K562 (cell line): ENCODE data around the gene MDFIC. TPM values are rescaled to one million over a fixed set of nuclear protein-coding genes. Genes with fewer than 3 reads are reported as not detected.

Experiments used
- ATAC-seq: fragments of 200-7000 bp; cut with Tn5 transposase; 3 replicates; pipeline ENCODE4 v1.9.1; 2020; ENCODE audit warnings: moderate library complexity
- BruUV-seq: library from RNA; stranded (reverse); fragments of 400-500 nt; replicated peaks from 2 replicates; lab custom pipeline; 2021; lab: Mats Ljungman, UMichigan
- CTCF ChIA-PET: fragments of 300-600 bp; formaldehyde crosslinking; extraction: SDS; loops from one replicate; lab custom pipeline; 2021; ENCODE audit warnings: low intra/inter-chr PET ratio; lab: Yijun Ruan, JAX
- POLR2A ChIA-PET: fragments of 300-600, 350-650 bp; sonication (Branson Sonifier 250); formaldehyde crosslinking; extraction: SDS; loops from one replicate; lab custom pipeline; 2021; ENCODE audit warnings: antibody characterized with exemption, inconsistent platforms; lab: Yijun Ruan, JAX
- DNase-seq, 4 experiments: peaks; one replicate each; pipeline versions ENCODE4 v3.0.0 to v3.0.0-alpha.2; 2011 to 2018; ENCODE audit warnings: low spot score in 3 of 4, mixed read lengths in 3 of 4; ENCODE audit errors: extremely low read depth in 1 of 4
- FAIRE-seq: peaks from 2 replicates; lab custom pipeline; 2011; peaks lifted over from hg19 to GRCh38; lab: Jason Lieb, UNC
- H2AFZ ChIP-seq: 2 replicates; pipeline ENCODE4 v1.6.0; 2011; ENCODE audit warnings: low read depth, low read length, control low read depth, inconsistent platforms
- H3K27ac ChIP-seq: fragments of 200-600 bp; 3 replicates; pipeline ENCODE4 v1.8.0; 2011; ENCODE audit warnings: low read depth, mild to moderate bottlenecking, control low read depth, inconsistent platforms, low read length, moderate library complexity, mixed read lengths; ENCODE audit errors: extremely low read depth
- H3K27me3 ChIP-seq, 2 experiments: fragments of 300-600 bp in 1 of 2; 2 replicates in 1 of 2; 3 replicates in 1 of 2; pipeline versions ENCODE4 v1.6.0 to v1.8.0; 2011; ENCODE audit warnings: inconsistent platforms in 2 of 2, low read length in 2 of 2, mild to moderate bottlenecking in 1 of 2, mixed read lengths in 1 of 2, moderate library complexity in 1 of 2; ENCODE audit not compliant: control insufficient read depth in 2 of 2, insufficient read depth in 2 of 2
- H3K36me3 ChIP-seq: fragments of 300-600 bp; 3 replicates; pipeline ENCODE4 v1.8.0; 2011; ENCODE audit warnings: mild to moderate bottlenecking, low read length, inconsistent platforms; ENCODE audit not compliant: control insufficient read depth, insufficient read depth
- H3K4me1 ChIP-seq, 2 experiments: fragments of 200-600 bp in 1 of 2; replicated peaks in 1 of 2; 2 replicates in 1 of 2; 3 replicates in 1 of 2; pipeline versions ENCODE4 v1.5.1 to v1.8.0; 2011; ENCODE audit warnings: inconsistent platforms in 2 of 2, low read length in 2 of 2, mild to moderate bottlenecking in 1 of 2, mixed read lengths in 1 of 2, moderate library complexity in 1 of 2; ENCODE audit not compliant: control insufficient read depth in 2 of 2, insufficient read depth in 2 of 2
- H3K4me2 ChIP-seq: 2 replicates; pipeline ENCODE4 v1.6.1; 2011; ENCODE audit warnings: low read length, control low read depth, inconsistent platforms, mixed read lengths; ENCODE audit not compliant: insufficient read depth
- H3K4me3 ChIP-seq: fragments of 200-600 bp; sonication (generic), shearing (Covaris generic); 2 replicates; pipeline ENCODE4 v1.5.1; 2016; ENCODE audit warnings: control low read depth, inconsistent platforms
- H3K79me2 ChIP-seq: fragments of 200-600 bp; 3 replicates; pipeline ENCODE4 v1.8.0; 2011; ENCODE audit warnings: low read length, inconsistent platforms; ENCODE audit not compliant: control insufficient read depth, insufficient read depth
- H3K9ac ChIP-seq, 2 experiments: 2 replicates each; pipeline versions ENCODE4 v1.6.0 to v1.6.1; 2011; ENCODE audit warnings: low read depth in 2 of 2, low read length in 2 of 2, control low read depth in 1 of 2, inconsistent platforms in 1 of 2, mild to moderate bottlenecking in 1 of 2, mixed read lengths in 1 of 2; ENCODE audit not compliant: insufficient read depth in 1 of 2
- H3K9me1 ChIP-seq: one replicate; pipeline ENCODE4 v1.6.0; 2011; ENCODE audit warnings: inconsistent platforms, mild to moderate bottlenecking, low read length, moderate library complexity; ENCODE audit not compliant: control insufficient read depth, insufficient read depth
- H3K9me3 ChIP-seq: replicated peaks from 2 replicates; pipeline ENCODE4 v1.5.1; 2011; ENCODE audit warnings: low read depth, low read length, inconsistent platforms; ENCODE audit not compliant: control insufficient read depth, insufficient read depth
- H4K20me1 ChIP-seq: replicated peaks from 2 replicates; pipeline ENCODE4 v1.6.1; 2011; ENCODE audit warnings: low read length, inconsistent platforms, mixed read lengths; ENCODE audit not compliant: control insufficient read depth, insufficient read depth
- CBFA2T2 ChIP-seq: fragments of 450-650 bp; conservative IDR thresholded peaks from 2 replicates; pipeline ENCODE4 v1.6.1; 2017; ENCODE audit warnings: mild to moderate bottlenecking
- CCAR2 ChIP-seq: fragments of 200-400 bp; formaldehyde crosslinking; IDR thresholded peaks from 2 replicates; pipeline ENCODE4 v1.6.1; 2017; ENCODE audit warnings: mild to moderate bottlenecking, low read depth, low read length
- DNMT1 ChIP-seq: fragments of 450-650 bp; IDR thresholded peaks from 2 replicates; pipeline ENCODE4 v1.6.1; 2016; ENCODE audit warnings: antibody characterized with exemption, mild to moderate bottlenecking
- E2F3 ChIP-seq: fragments of 250-450 bp; sonication (Bioruptor Pico); IDR thresholded peaks from 2 replicates; pipeline ENCODE4 v1.4.0; 2020; ENCODE audit warnings: mild to moderate bottlenecking
- HEY1 ChIP-seq: fragments of 250-450 bp; sonication (Bioruptor Pico); IDR thresholded peaks from 2 replicates; pipeline ENCODE4 v1.5.0; 2020; ENCODE audit warnings: mild to moderate bottlenecking, moderate library complexity, borderline replicate concordance
- MAFK ChIP-seq: IDR thresholded peaks from 2 replicates; pipeline ENCODE4 v1.6.1; 2011; ENCODE audit warnings: low read length, improper control_type of control experiment
- STAT5A ChIP-seq: IDR thresholded peaks from 2 replicates; pipeline ENCODE4 v1.6.1; 2012; ENCODE audit warnings: low read length, inconsistent platforms, borderline replicate concordance
- TAL1 ChIP-seq: fragments of 450-650 bp; IDR thresholded peaks from 2 replicates; pipeline ENCODE4 v1.6.1; 2016; ENCODE audit warnings: mild to moderate bottlenecking
- TARDBP ChIP-seq: fragments of 450-650 bp; IDR thresholded peaks from 2 replicates; pipeline ENCODE4 v1.6.1; 2016
- ZKSCAN8 ChIP-seq: fragments of 200-800 bp; sonication (Bioruptor generic); IDR thresholded peaks from 2 replicates; pipeline ENCODE4 v1.6.1; 2016; ENCODE audit warnings: missing genetic modification characterization, missing compliant biosample characterization
- ZNF174 ChIP-seq: fragments of 250-450 bp; sonication (Bioruptor Pico); IDR thresholded peaks from 2 replicates; pipeline ENCODE4 v1.4.0; 2020; ENCODE audit warnings: mild to moderate bottlenecking
- ZNF778 ChIP-seq: fragments of 450-650 bp; formaldehyde crosslinking; IDR thresholded peaks from 2 replicates; pipeline ENCODE4 v1.4.0; 2020; ENCODE audit warnings: mild to moderate bottlenecking, moderate library complexity
- WGBS: fragments of 100-300 bp; shearing (Covaris generic); methylation state at CpG from one replicate; pipeline ENCODE4 v1.1.6; 2016; ENCODE audit warnings: low coverage, mixed read lengths; ENCODE audit not compliant: insufficient coverage; ENCODE audit errors: missing lambda C conversion rate; 5-methylcytosine and 5-hydroxymethylcytosine counted together
- in situ Hi-C: fragments of 300-500 bp; cut with MboI; formaldehyde crosslinking; loops from 4 replicates; pipeline ENCODE4 v1.15.0; 2018; ENCODE audit warnings: inconsistent platforms, mixed read lengths
- intact Hi-C: fragments of 100-400 bp; cut with micrococcal nuclease; formaldehyde crosslinking; loops from 2 replicates; pipeline ENCODE4 v1.14.2; 2022
- polyA plus RNA-seq, 8 experiments: library from polyadenylated mRNA; depleted of rRNA in 4 of 8; stranded (reverse) in 5 of 8; unstranded in 3 of 8; fragments of >200 nt; fragmentation: Nextera tagmentation in 2 of 8; fragmentation: Illumina TruSeq in 1 of 8; extraction: Ambion mirVana in 2 of 8; extraction: Trizol in 1 of 8; gene quantifications; 2 replicates each; pipeline versions ENCODE4 v1.2.1 to v1.2.3, GENCODE V29; 2011 to 2014; ENCODE audit warnings: inconsistent platforms in 1 of 8, missing spikeins in 1 of 8
- total RNA-seq, 7 experiments: library from RNA; depleted of rRNA in 6 of 7; stranded (reverse); fragments of >200 nt in 6 of 7; fragmentation: Illumina TruSeq in 2 of 7; extraction: Trizol in 2 of 7; gene quantifications; 2 replicates each; pipeline versions ENCODE4 v1.2.1 to v1.2.3, GENCODE V29; 2011 to 2021; ENCODE audit warnings: low replicate concordance in 1 of 7
- TF ChIP-seq, protein P1 (sequence below): fragments of 450-650 bp; formaldehyde crosslinking; IDR thresholded peaks from 2 replicates; pipeline ENCODE4 v1.4.0; 2020; ENCODE audit warnings: mild to moderate bottlenecking, moderate library complexity
- TF ChIP-seq, protein P2 (sequence below): fragments of 450-650 bp; IDR thresholded peaks from 2 replicates; pipeline ENCODE4 v1.7.1; 2018; ENCODE audit warnings: mild to moderate bottlenecking, low read depth; ENCODE audit not compliant: partially characterized antibody
- TF ChIP-seq, protein P3 (sequence below): sonication (generic); formaldehyde crosslinking; IDR thresholded peaks from 2 replicates; pipeline ENCODE4 v1.8.1; 2023; ENCODE audit warnings: mild to moderate bottlenecking, missing genetic modification reagents, moderate library complexity
- TF ChIP-seq, protein P4 (sequence below): fragments of 250-450 bp; sonication (Bioruptor Pico); IDR thresholded peaks from 2 replicates; pipeline ENCODE4 v1.9.0; 2021; ENCODE audit warnings: mild to moderate bottlenecking

The MDFIC gene
- total and polyA plus RNA-seq, 9 of the 15 experiments (the other 6 are each of a cell fraction or from before 2014, with no cell fraction given), result 0.13 to 0.24 TPM; not detected in 7

DNA sequence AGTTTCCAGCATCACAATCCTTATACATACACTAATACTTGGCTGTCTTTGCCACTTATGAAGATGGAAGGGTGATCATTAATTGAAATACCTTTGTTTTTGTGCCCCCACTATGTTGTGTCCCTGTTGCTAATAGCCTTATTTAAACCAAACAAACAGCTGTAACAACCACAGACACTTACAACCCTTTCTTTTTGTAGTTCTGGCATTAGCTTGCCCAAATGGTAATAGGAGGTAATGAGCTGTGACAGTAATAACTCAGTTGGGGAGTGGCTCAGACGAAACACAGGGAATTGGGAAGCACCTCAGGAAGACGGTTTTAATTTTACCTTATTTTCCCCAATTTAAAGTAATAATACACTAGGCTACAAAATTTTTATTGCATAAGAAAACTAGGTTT, 83.4 kb downstream of the MDFIC start:
- in situ Hi-C loops (no loop called here), intact Hi-C loops (no loop called here)
- no peaks in the 10 kb centered on the region for H3K27me3 ChIP-seq
- CTCF ChIA-PET, result no interaction called here
- no peak overlapping the region for H3K9ac ChIP-seq
- no peak overlapping the region for H3K4me2 ChIP-seq
- no peaks in the 10 kb centered on the region for H3K36me3 ChIP-seq
- no peaks in the 10 kb centered on the region for H3K79me2 ChIP-seq
- FAIRE-seq, result no peak
- WGBS, result 2% methylated on average over 2 of the region's 2 CpGs
- DNase-seq, result no peak
- H3K4me1 ChIP-seq, result no peaks in the 10 kb centered on the region
- no peak overlapping the region for H3K27ac ChIP-seq
- no peak for ATAC-seq
- H3K9me3 ChIP-seq, result no peaks in the 10 kb centered on the region
- no peaks in the 10 kb centered on the region for H3K9me1 ChIP-seq
- no peaks in the 10 kb centered on the region for H4K20me1 ChIP-seq
- POLR2A ChIA-PET, result no interaction called here
- TF ChIP-seq TARDBP (no peak), DNMT1 (no peak), HEY1 (CRISPR knock-in tag) (no peak), TAL1 (no peak), ZKSCAN8 (no peak), ZNF174 (no peak), ZNF778 (CRISPR knock-in tag) (no peak), E2F3 (no peak), CCAR2 (no peak), CBFA2T2 (no peak), STAT5A (no peak), MAFK (no peak)
- TF ChIP-seq, protein P1, sequence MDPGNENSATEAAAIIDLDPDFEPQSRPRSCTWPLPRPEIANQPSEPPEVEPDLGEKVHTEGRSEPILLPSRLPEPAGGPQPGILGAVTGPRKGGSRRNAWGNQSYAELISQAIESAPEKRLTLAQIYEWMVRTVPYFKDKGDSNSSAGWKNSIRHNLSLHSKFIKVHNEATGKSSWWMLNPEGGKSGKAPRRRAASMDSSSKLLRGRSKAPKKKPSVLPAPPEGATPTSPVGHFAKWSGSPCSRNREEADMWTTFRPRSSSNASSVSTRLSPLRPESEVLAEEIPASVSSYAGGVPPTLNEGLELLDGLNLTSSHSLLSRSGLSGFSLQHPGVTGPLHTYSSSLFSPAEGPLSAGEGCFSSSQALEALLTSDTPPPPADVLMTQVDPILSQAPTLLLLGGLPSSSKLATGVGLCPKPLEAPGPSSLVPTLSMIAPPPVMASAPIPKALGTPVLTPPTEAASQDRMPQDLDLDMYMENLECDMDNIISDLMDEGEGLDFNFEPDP, result no peak
- TF ChIP-seq, protein P2, sequence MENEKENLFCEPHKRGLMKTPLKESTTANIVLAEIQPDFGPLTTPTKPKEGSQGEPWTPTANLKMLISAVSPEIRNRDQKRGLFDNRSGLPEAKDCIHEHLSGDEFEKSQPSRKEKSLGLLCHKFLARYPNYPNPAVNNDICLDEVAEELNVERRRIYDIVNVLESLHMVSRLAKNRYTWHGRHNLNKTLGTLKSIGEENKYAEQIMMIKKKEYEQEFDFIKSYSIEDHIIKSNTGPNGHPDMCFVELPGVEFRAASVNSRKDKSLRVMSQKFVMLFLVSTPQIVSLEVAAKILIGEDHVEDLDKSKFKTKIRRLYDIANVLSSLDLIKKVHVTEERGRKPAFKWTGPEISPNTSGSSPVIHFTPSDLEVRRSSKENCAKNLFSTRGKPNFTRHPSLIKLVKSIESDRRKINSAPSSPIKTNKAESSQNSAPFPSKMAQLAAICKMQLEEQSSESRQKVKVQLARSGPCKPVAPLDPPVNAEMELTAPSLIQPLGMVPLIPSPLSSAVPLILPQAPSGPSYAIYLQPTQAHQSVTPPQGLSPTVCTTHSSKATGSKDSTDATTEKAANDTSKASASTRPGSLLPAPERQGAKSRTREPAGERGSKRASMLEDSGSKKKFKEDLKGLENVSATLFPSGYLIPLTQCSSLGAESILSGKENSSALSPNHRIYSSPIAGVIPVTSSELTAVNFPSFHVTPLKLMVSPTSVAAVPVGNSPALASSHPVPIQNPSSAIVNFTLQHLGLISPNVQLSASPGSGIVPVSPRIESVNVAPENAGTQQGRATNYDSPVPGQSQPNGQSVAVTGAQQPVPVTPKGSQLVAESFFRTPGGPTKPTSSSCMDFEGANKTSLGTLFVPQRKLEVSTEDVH, result no peak
- TF ChIP-seq, protein P3, sequence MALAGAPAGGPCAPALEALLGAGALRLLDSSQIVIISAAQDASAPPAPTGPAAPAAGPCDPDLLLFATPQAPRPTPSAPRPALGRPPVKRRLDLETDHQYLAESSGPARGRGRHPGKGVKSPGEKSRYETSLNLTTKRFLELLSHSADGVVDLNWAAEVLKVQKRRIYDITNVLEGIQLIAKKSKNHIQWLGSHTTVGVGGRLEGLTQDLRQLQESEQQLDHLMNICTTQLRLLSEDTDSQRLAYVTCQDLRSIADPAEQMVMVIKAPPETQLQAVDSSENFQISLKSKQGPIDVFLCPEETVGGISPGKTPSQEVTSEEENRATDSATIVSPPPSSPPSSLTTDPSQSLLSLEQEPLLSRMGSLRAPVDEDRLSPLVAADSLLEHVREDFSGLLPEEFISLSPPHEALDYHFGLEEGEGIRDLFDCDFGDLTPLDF (CRISPR knock-in tag), result no peak
- TF ChIP-seq, protein P4, sequence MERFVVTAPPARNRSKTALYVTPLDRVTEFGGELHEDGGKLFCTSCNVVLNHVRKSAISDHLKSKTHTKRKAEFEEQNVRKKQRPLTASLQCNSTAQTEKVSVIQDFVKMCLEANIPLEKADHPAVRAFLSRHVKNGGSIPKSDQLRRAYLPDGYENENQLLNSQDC, result no peak
- BruUV-seq, result no TSS peak
- H3K4me3 ChIP-seq, result no peak overlapping the region
- H2AFZ ChIP-seq, result no peak overlapping the region
